Prostate gland (tissue), 2 donors: ENCODE measurements around the gene ALDH1L1. TPM values are rescaled to one million over a fixed set of nuclear protein-coding genes. Genes with fewer than 3 reads are reported as not detected.
"Not testable (repeated sequence)": the region's sequence is repeated elsewhere in the genome, so short reads cannot be mapped to it uniquely, and the experiment has no call there.

Experiments
- DNase-seq: peaks from one replicate; pipeline ENCODE4 v3.0.0-alpha.2; 2019; ENCODE audit warnings: low spot score
- H3K27ac ChIP-seq, 2 donors: fragments of 200-600 bp; sonication (generic); 2 replicates each; pipeline ENCODE4 v1.5.1; 2017 to 2019
- H3K27me3 ChIP-seq: fragments of 200-600 bp; sonication (generic); replicated peaks from 2 replicates; pipeline ENCODE4 v1.5.1; 2019; ENCODE audit not compliant: insufficient read depth
- H3K36me3 ChIP-seq, 2 donors: fragments of 200-600 bp; sonication (generic); 1 replicate in 1 of 2; 2 replicates in 1 of 2; pipeline versions ENCODE4 v1.5.1 to v1.8.1; 2017 to 2019
- H3K4me1 ChIP-seq: fragments of 200-600 bp; sonication (generic); replicated peaks from 2 replicates; pipeline ENCODE4 v1.5.1; 2019
- H3K4me3 ChIP-seq, 2 donors: fragments of 200-600 bp; sonication (generic); 2 replicates each; pipeline ENCODE4 v1.5.1; 2017 to 2019
- H3K9me3 ChIP-seq: fragments of 200-600 bp; sonication (generic); 2 replicates; pipeline ENCODE4 v1.5.1; 2017
- CTCF ChIP-seq, 4 experiments: fragments of 200-600 bp in 2 of 4; fragments of 450-650 bp in 2 of 4; sonication (generic) in 2 of 4; IDR thresholded peaks; 1 replicate in 3 of 4; 2 replicates in 1 of 4; pipeline ENCODE4 v1.5.1; 2016 to 2019; ENCODE audit warnings: antibody characterized with exemption in 4 of 4, mild to moderate bottlenecking in 2 of 4, moderate library complexity in 2 of 4
- POLR2A ChIP-seq: fragments of 450-650 bp; IDR thresholded peaks from one replicate; pipeline ENCODE4 v1.6.1; 2016; ENCODE audit warnings: antibody characterized with exemption, mild to moderate bottlenecking
- POLR2AphosphoS5 ChIP-seq: sonication (generic); formaldehyde crosslinking; IDR thresholded peaks from one replicate; pipeline ENCODE4 v1.6.1; 2017; ENCODE audit warnings: antibody characterized with exemption
- WGBS: methylation state at CpG from one replicate; pipeline ENCODE4 v1.1.5; 2018; 5-methylcytosine and 5-hydroxymethylcytosine counted together
- intact Hi-C: fragments of 100-400 bp; cut with DNase I; formaldehyde crosslinking; loops from one replicate; pipeline ENCODE4 v1.14.2; 2022
- total RNA-seq, 2 donors: library from RNA; depleted of rRNA; stranded (reverse); fragments of >200 nt; gene quantifications; one replicate each; pipeline ENCODE4 v1.1.0, GENCODE V29; 2016

The ALDH1L1 gene
- total RNA-seq, 2 donors from 2014 or later = 19.6 to 57.3 TPM

GRCh38 chr3:126098391-126098858, 82.0 kb downstream of the ALDH1L1 start:
- H3K4me1 ChIP-seq = no peaks in the 10 kb centered on the region
- H3K27ac ChIP-seq = no peak overlapping the region
- DNase-seq = no peak
- no peaks in the 10 kb centered on the region for H3K36me3 ChIP-seq
- intact Hi-C loops = no loop called here
- WGBS = 92% methylated on average over 2 of the region's 2 CpGs
- no peaks in the 10 kb centered on the region for H3K27me3 ChIP-seq
- H3K9me3 ChIP-seq = no peaks in the 10 kb centered on the region
- H3K4me3 ChIP-seq = no peak overlapping the region
- TF ChIP-seq POLR2A (no peak), POLR2AphosphoS5 (no peak), CTCF (IDR thresholded peaks at IDR 0.05) (no peak)

- Histone ChIP-seq H3K4me1 (no peaks in the 10 kb centered on the region), H3K4me3 (no peak overlapping the region), H3K27ac (no peak overlapping the region), H3K27me3 (no peaks in the 10 kb centered on the region), H3K36me3 (no peaks in the 10 kb centered on the region), H3K9me3 (no peaks in the 10 kb centered on the region)
- no peak for DNase-seq
- intact Hi-C loops = no loop called here
- TF ChIP-seq POLR2A (no peak), POLR2AphosphoS5 (no peak), CTCF (IDR thresholded peaks at IDR 0.05) (no peak)
Measured at GRCh38 chr3:126097801-126098200, 82.6 kb downstream of the ALDH1L1 start.

DNA sequence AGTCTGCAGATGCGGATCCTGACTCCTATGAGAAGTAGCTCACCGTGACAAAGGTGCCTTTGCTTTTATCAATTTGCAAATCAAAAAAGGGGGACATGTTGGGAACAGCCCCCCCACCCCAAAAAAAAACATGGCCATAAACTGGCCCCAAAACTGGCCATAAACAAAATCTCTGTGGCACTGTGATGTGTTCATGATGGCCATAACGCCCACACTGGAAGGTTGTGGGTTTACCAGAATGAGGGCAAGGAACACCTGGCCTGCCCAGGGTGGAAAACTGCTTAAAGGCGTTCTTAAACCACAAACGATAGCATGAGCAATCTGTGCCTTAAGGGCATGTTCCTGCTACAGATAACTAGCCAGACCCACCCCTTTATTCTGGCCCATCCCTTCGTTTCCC, 84.1 kb downstream of the ALDH1L1 start:
- H3K27ac ChIP-seq, H3K9me3 ChIP-seq, H3K27me3 ChIP-seq, H3K36me3 ChIP-seq, H3K4me1 ChIP-seq, DNase-seq, intact Hi-C loops, H3K4me3 ChIP-seq: not testable (repeated sequence)
- 86% methylated on average over 6 of the region's 6 CpGs for WGBS

- H3K36me3 ChIP-seq, H3K27ac ChIP-seq, H3K4me3 ChIP-seq, H3K27me3 ChIP-seq, DNase-seq, intact Hi-C loops, H3K4me1 ChIP-seq, H3K9me3 ChIP-seq: not testable (repeated sequence)
- 93% methylated on average over 5 of the region's 5 CpGs for WGBS
Measured at GRCh38 chr3:126092128-126092527, 88.3 kb downstream of the ALDH1L1 start.

- Histone ChIP-seq H3K27me3 (no peaks in the 10 kb centered on the region), H3K36me3 (no peaks in the 10 kb centered on the region), H3K4me1 (no peaks in the 10 kb centered on the region), H3K9me3 (no peaks in the 10 kb centered on the region), H3K27ac (no peak overlapping the region), H3K4me3 (no peak overlapping the region)
- WGBS = 88% methylated on average over 1 of the region's 1 CpG
- intact Hi-C loops = no loop called here
- TF ChIP-seq POLR2AphosphoS5 (no peak), POLR2A (no peak), CTCF (IDR thresholded peaks at IDR 0.05) (no peak)
- DNase-seq = no peak
Measured at GRCh38 chr3:126087552-126088175, 92.7 kb downstream of the ALDH1L1 start.

DNA sequence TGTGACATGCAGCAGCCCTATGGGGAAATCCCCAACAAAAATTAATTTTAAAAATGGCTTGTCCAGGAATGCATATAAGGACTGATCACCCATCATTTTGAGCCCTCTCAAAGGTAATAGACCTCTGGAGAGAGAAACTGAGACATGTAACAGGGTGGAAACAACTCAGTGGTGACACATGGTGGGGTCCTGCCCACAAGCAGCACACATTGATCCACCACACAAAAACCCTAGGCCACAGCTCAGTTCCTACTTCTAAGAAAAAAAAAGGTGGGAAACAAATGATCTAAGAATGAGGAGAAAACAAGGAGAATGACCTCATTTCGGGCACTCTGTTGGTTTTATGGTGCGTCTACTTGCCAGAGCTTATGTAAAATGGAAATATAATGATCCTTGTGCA, 94.5 kb downstream of the ALDH1L1 start:
- no peak for DNase-seq
- TF ChIP-seq POLR2AphosphoS5 = no peak
- TF ChIP-seq CTCF (IDR thresholded peaks at IDR 0.05) = no peak
- TF ChIP-seq POLR2A = no peak
- Histone ChIP-seq H3K4me3 (no peak overlapping the region), H3K4me1 (no peaks in the 10 kb centered on the region), H3K27me3 (no peaks in the 10 kb centered on the region), H3K27ac (no peak overlapping the region), H3K9me3 (no peaks in the 10 kb centered on the region), H3K36me3 (no peaks in the 10 kb centered on the region)
- WGBS = 73% methylated on average over 2 of the region's 2 CpGs
- intact Hi-C loops = no loop called here
